ENCODE measurements around the gene DACT1. TPM values are rescaled to one million over a fixed set of nuclear protein-coding genes. Genes with fewer than 3 reads are reported as not detected.

DACT1 gene
- total RNA-seq, 1 experiment from 2014 or later: not detected

DNA sequence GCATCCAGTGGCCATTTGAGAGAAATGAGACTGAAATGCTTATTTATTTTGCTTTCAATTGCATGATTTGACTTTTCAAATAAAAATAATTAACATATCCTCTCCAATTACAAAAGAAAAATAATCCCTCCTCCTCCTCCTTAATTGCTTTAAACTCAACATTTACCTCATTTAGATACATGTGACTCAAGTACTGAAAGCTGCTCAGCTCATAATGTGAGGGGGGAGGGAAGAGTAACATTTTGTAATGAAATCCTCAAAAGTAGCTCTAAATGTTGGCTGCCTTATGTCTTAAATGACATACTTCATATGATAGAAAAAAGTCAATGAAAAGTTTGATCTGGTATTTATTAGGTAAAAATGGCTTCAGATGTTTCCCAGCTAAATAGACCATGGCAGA, 29.0 kb downstream of the DACT1 start:
- no peaks in the 10 kb centered on the region for H3K36me3 Mint-ChIP-seq (ENCODE audit: insufficient read depth, unreplicated experiment)
- H3K27ac Mint-ChIP-seq (ENCODE audit: unreplicated experiment): no peak overlapping the region
- BruUV-seq (replicated peaks): no TSS peak
- DNase-seq: no peak
- intact Hi-C loops (cut with micrococcal nuclease; ENCODE audit: unreplicated experiment): no loop called here
- H3K4me3 Mint-ChIP-seq (ENCODE audit: low read depth, unreplicated experiment): no peak overlapping the region
- H3K27me3 Mint-ChIP-seq (ENCODE audit: unreplicated experiment): peaks cover 24% of the 10 kb centered on the region
- CTCF ChIA-PET: no interaction called here
- TF ChIP-seq CTCF (IDR thresholded peaks at IDR 0.05; ENCODE audit: unreplicated experiment): no peak
- H3K9me3 Mint-ChIP-seq (ENCODE audit: low read depth, unreplicated experiment): no peaks in the 10 kb centered on the region
- no peaks in the 10 kb centered on the region for H3K4me1 Mint-ChIP-seq (ENCODE audit: low read depth, unreplicated experiment)

- H3K4me3 Mint-ChIP-seq (ENCODE audit: low read depth, unreplicated experiment): no peak overlapping the region
- no peak for DNase-seq
- no peaks in the 10 kb centered on the region for H3K9me3 Mint-ChIP-seq (ENCODE audit: low read depth, unreplicated experiment)
- H3K36me3 Mint-ChIP-seq (ENCODE audit: insufficient read depth, unreplicated experiment): no peaks in the 10 kb centered on the region
- CTCF ChIA-PET: no interaction called here
- no peaks in the 10 kb centered on the region for H3K4me1 Mint-ChIP-seq (ENCODE audit: low read depth, unreplicated experiment)
- no TSS peak for BruUV-seq (replicated peaks)
- intact Hi-C loops (cut with micrococcal nuclease; ENCODE audit: unreplicated experiment): no loop called here
- peaks cover 34% of the 10 kb centered on the region for H3K27me3 Mint-ChIP-seq (ENCODE audit: unreplicated experiment)
- no peak overlapping the region for H3K27ac Mint-ChIP-seq (ENCODE audit: unreplicated experiment)
- TF ChIP-seq CTCF (IDR thresholded peaks at IDR 0.05; ENCODE audit: unreplicated experiment): no peak
Measured at GRCh38 chr14:58667900-58668299, 30.1 kb downstream of the DACT1 start.

GRCh38 chr14:58668848-58669480, 31.2 kb downstream of the DACT1 start:
- TF ChIP-seq CTCF (IDR thresholded peaks at IDR 0.05; ENCODE audit: unreplicated experiment): no peak
- H3K4me1 Mint-ChIP-seq (ENCODE audit: low read depth, unreplicated experiment): no peaks in the 10 kb centered on the region
- no peaks in the 10 kb centered on the region for H3K36me3 Mint-ChIP-seq (ENCODE audit: insufficient read depth, unreplicated experiment)
- no peak overlapping the region for H3K4me3 Mint-ChIP-seq (ENCODE audit: low read depth, unreplicated experiment)
- no peak overlapping the region for H3K27ac Mint-ChIP-seq (ENCODE audit: unreplicated experiment)
- no peak for DNase-seq
- intact Hi-C loops (cut with micrococcal nuclease; ENCODE audit: unreplicated experiment): no loop called here
- BruUV-seq (replicated peaks): no TSS peak
- no peaks in the 10 kb centered on the region for H3K9me3 Mint-ChIP-seq (ENCODE audit: low read depth, unreplicated experiment)
- H3K27me3 Mint-ChIP-seq (ENCODE audit: unreplicated experiment): peaks cover 34% of the 10 kb centered on the region
- CTCF ChIA-PET: no interaction called here

GRCh38 chr14:58669556-58670200, 31.9 kb downstream of the DACT1 start:
- BruUV-seq (replicated peaks): no TSS peak
- Mint-ChIP-seq H3K4me3 (ENCODE audit: low read depth, unreplicated experiment) (no peak overlapping the region), H3K4me1 (ENCODE audit: low read depth, unreplicated experiment) (no peaks in the 10 kb centered on the region), H3K27ac (ENCODE audit: unreplicated experiment) (no peak overlapping the region), H3K9me3 (ENCODE audit: low read depth, unreplicated experiment) (no peaks in the 10 kb centered on the region), H3K36me3 (ENCODE audit: insufficient read depth, unreplicated experiment) (no peaks in the 10 kb centered on the region), H3K27me3 (ENCODE audit: unreplicated experiment) (peaks cover 34% of the 10 kb centered on the region)
- CTCF ChIA-PET: no interaction called here
- DNase-seq: no peak
- TF ChIP-seq CTCF (IDR thresholded peaks at IDR 0.05; ENCODE audit: unreplicated experiment): no peak
- intact Hi-C loops (cut with micrococcal nuclease; ENCODE audit: unreplicated experiment): no loop called here
